22Rv1 (cell line): Measurements from ENCODE around the gene CFAP68.
"Not testable (repeated sequence)": the region's sequence is repeated elsewhere in the genome, so short reads cannot be mapped to it uniquely, and the experiment has no call there.

ENCODE experiments used
- H3K27ac ChIP-seq: fragments of 450-650 bp; 2 replicates; pipeline ENCODE4 v1.5.1; 2017
- CTCF ChIP-seq: fragments of 450-650 bp; IDR thresholded peaks from 2 replicates; pipeline ENCODE4 v1.5.1; 2017; ENCODE audit warnings: mild to moderate bottlenecking
- ZFX ChIP-seq: fragments of 450-650 bp; IDR thresholded peaks from 2 replicates; pipeline ENCODE4 v1.6.1; 2017; ENCODE audit warnings: antibody characterized with exemption, borderline replicate concordance

Gene CFAP68

GRCh38 chr11:111926505-111927391 is 47.4 kb downstream of the CFAP68 start:
- TF ChIP-seq ZFX = no peak
- TF ChIP-seq CTCF = no peak
- peak overlapping the region; percentile 80 for H3K27ac ChIP-seq

GRCh38 chr11:111930472-111930871 is 51.1 kb downstream of the CFAP68 start:
- H3K27ac ChIP-seq = no peak overlapping the region
- no peak for TF ChIP-seq ZFX
- no peak for TF ChIP-seq CTCF

- TF ChIP-seq ZFX (no peak), CTCF (no peak)
- H3K27ac ChIP-seq = no peak overlapping the region
These were observed 53.2 kb downstream of the CFAP68 start for GRCh38 chr11:111932611-111932950.

- not testable (repeated sequence) for H3K27ac ChIP-seq
These were observed 53.8 kb downstream of the CFAP68 start for GRCh38 chr11:111933176-111933575.

- TF ChIP-seq CTCF = no peak
- TF ChIP-seq ZFX = no peak
- no peak overlapping the region for H3K27ac ChIP-seq
These were observed 54.5 kb downstream of the CFAP68 start for GRCh38 chr11:111933872-111934271.

- no peak for TF ChIP-seq CTCF
- H3K27ac ChIP-seq = no peak overlapping the region
These were observed 55.0 kb downstream of the CFAP68 start for GRCh38 chr11:111934306-111934705.
